ENCODE measurements around the gene SGMS1.

Gene SGMS1

DNA sequence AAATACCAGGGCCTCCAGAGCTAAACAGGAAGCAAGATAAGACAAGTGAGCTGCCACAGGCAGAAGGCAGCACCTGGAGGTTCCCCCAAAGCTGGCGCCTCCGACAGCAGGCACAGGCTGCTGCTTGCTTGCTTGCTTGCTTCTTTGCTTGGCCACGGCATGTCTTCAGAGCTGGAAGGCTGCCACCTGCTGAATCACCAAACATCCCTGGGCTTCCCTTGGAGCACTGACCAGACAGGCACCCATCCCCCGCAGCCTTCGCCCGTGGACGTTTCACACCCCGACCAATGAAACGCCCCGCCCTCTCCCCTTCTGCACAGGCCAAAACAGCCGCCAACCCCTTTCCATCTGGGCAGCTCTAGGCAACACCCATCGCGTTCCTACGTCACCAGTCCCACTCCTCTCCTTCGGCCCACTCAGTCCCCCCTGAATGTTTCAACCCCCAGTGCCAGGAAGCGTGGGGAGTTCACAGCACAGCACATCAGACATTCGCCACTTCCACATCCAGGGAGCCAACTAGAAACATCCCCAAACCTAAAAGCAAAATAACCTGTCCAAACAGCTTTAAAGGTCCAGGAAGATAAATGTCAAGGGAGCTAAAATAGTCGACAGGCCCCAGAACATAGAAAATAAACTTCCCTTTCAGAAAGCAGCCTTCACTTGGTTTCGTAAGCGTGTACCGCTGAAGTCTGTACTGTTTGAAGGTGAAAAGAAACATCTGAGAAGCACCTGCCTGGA lies 1.6 kb downstream of the SGMS1 start:
- Histone ChIP-seq H3K4me3 (ENCODE audit: insufficient read depth, low read length, poor library complexity, severe bottlenecking) (peak overlapping the region; percentile 70), H2AFZ (ENCODE audit: low read depth, low read length, severe bottlenecking) (peak overlapping the region; percentile 0), H3K79me2 (ENCODE audit: insufficient read depth, low read length) (peaks cover 45% of the 10 kb centered on the region), H4K20me1 (ENCODE audit: low read depth, low read length) (peaks cover 4% of the 10 kb centered on the region), H3K36me3 (ENCODE audit: low read length) (no peaks in the 10 kb centered on the region), H3K27ac (ENCODE audit: low read depth, low read length) (peak overlapping the region; percentile 86), H3K9ac (ENCODE audit: low read length) (peak overlapping the region; percentile 70), H3K27me3 (ENCODE audit: low read length) (no peaks in the 10 kb centered on the region), H3K9me2 (replicated peaks; ENCODE audit: insufficient read depth, low read length) (no peaks in the 10 kb centered on the region), H3F3A (ENCODE audit: insufficient read depth) (peaks cover 22% of the 10 kb centered on the region), H3K4me2 (ENCODE audit: low read depth, low read length, poor library complexity, severe bottlenecking) (peak overlapping the region; percentile 80), H3K9me3 (ENCODE audit: insufficient read depth, low read length) (no peaks in the 10 kb centered on the region)
- TF ChIP-seq EZH2phosphoT487 (conservative IDR thresholded peaks at IDR 0.05; ENCODE audit: low read length), result no peak
- TF ChIP-seq, protein P1, sequence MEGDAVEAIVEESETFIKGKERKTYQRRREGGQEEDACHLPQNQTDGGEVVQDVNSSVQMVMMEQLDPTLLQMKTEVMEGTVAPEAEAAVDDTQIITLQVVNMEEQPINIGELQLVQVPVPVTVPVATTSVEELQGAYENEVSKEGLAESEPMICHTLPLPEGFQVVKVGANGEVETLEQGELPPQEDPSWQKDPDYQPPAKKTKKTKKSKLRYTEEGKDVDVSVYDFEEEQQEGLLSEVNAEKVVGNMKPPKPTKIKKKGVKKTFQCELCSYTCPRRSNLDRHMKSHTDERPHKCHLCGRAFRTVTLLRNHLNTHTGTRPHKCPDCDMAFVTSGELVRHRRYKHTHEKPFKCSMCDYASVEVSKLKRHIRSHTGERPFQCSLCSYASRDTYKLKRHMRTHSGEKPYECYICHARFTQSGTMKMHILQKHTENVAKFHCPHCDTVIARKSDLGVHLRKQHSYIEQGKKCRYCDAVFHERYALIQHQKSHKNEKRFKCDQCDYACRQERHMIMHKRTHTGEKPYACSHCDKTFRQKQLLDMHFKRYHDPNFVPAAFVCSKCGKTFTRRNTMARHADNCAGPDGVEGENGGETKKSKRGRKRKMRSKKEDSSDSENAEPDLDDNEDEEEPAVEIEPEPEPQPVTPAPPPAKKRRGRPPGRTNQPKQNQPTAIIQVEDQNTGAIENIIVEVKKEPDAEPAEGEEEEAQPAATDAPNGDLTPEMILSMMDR (IDR thresholded peaks at IDR 0.05; ENCODE audit: insufficient read depth, low read length, poor library complexity, severe bottlenecking), result no peak

DNA sequence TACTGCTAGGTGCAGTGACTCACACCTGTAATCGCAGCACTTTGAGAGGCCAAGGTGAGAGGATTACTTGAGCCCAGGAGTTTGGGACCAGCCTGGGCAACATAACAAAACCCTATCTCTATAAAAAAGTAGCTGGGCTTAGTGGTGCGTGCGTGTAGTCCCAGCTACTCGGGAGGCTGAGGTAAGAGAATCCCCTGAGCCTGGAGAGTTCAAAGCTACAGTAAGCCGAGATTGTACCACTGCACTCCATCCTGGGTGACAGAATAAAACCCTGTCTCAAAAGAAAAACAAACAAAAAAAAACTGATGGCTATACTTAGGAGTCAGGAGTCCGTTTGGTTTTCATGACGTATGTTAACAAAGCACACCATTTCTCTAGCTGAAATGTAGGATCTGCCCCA lies 2.9 kb downstream of the SGMS1 start:
- no peaks in the 10 kb centered on the region for H3K36me3 ChIP-seq (ENCODE audit: low read length)
- H2AFZ ChIP-seq (ENCODE audit: low read depth, low read length, severe bottlenecking), result no peak overlapping the region
- H3K27me3 ChIP-seq (ENCODE audit: low read length), result no peaks in the 10 kb centered on the region
- H4K20me1 ChIP-seq (ENCODE audit: low read depth, low read length), result peaks cover 4% of the 10 kb centered on the region
- H3K4me3 ChIP-seq (ENCODE audit: insufficient read depth, low read length, poor library complexity, severe bottlenecking), result peak overlapping the region; percentile 70
- H3K9me2 ChIP-seq (replicated peaks; ENCODE audit: insufficient read depth, low read length), result no peaks in the 10 kb centered on the region
- peaks cover 22% of the 10 kb centered on the region for H3F3A ChIP-seq (ENCODE audit: insufficient read depth)
- H3K9me3 ChIP-seq (ENCODE audit: insufficient read depth, low read length), result no peaks in the 10 kb centered on the region
- peak overlapping the region; percentile 86 for H3K27ac ChIP-seq (ENCODE audit: low read depth, low read length)
- H3K9ac ChIP-seq (ENCODE audit: low read length), result peak overlapping the region; percentile 70
- H3K79me2 ChIP-seq (ENCODE audit: insufficient read depth, low read length), result peaks cover 57% of the 10 kb centered on the region
- no peak for TF ChIP-seq EZH2phosphoT487 (conservative IDR thresholded peaks at IDR 0.05; ENCODE audit: low read length)
- TF ChIP-seq, protein P1 (IDR thresholded peaks at IDR 0.05; ENCODE audit: insufficient read depth, low read length, poor library complexity, severe bottlenecking), result no peak
- H3K4me2 ChIP-seq (ENCODE audit: low read depth, low read length, poor library complexity, severe bottlenecking), result peak overlapping the region; percentile 80

DNA sequence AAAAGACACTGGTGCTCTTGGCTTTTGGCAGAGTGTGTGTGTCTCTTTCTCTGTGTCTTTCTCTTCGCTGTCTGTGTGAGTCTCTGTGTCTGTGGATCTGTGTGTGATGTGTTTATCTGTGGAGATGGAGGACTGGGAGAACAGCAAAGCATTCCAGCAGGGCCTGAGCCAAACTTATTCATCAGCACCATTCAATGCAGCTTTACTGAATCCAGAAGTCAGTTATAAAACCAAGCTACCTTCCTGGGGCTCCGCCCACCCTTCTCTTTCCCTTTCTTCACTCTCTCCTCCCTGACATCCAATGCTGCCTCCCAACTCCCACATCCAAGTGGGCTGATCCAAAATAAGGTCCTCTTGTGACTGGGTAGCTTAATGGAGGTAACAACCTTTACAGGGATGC lies 3.9 kb downstream of the SGMS1 start:
- H4K20me1 ChIP-seq (ENCODE audit: low read depth, low read length), result peaks cover 4% of the 10 kb centered on the region
- H3K4me2 ChIP-seq (ENCODE audit: low read depth, low read length, poor library complexity, severe bottlenecking), result peak overlapping the region; percentile 80
- H3K27me3 ChIP-seq (ENCODE audit: low read length), result no peaks in the 10 kb centered on the region
- no peaks in the 10 kb centered on the region for H3K36me3 ChIP-seq (ENCODE audit: low read length)
- TF ChIP-seq, protein P1 (IDR thresholded peaks at IDR 0.05; ENCODE audit: insufficient read depth, low read length, poor library complexity, severe bottlenecking), result no peak
- TF ChIP-seq EZH2phosphoT487 (conservative IDR thresholded peaks at IDR 0.05; ENCODE audit: low read length), result no peak
- peak overlapping the region; percentile 86 for H3K27ac ChIP-seq (ENCODE audit: low read depth, low read length)
- H3K4me3 ChIP-seq (ENCODE audit: insufficient read depth, low read length, poor library complexity, severe bottlenecking), result no peak overlapping the region
- no peaks in the 10 kb centered on the region for H3K9me3 ChIP-seq (ENCODE audit: insufficient read depth, low read length)
- H3K9ac ChIP-seq (ENCODE audit: low read length), result peak overlapping the region; percentile 14
- H3K79me2 ChIP-seq (ENCODE audit: insufficient read depth, low read length), result peaks cover 67% of the 10 kb centered on the region
- peaks cover 22% of the 10 kb centered on the region for H3F3A ChIP-seq (ENCODE audit: insufficient read depth)
- H3K9me2 ChIP-seq (replicated peaks; ENCODE audit: insufficient read depth, low read length), result no peaks in the 10 kb centered on the region
- no peak overlapping the region for H2AFZ ChIP-seq (ENCODE audit: low read depth, low read length, severe bottlenecking)
